GM12878 (cell line): ENCODE data around the gene FAM221A.

Experiments
- CHD2 ChIP-seq: IDR thresholded peaks from 2 replicates; pipeline ENCODE4 v1.6.1; 2011; ENCODE audit warnings: low read depth, low read length, improper control_type of control experiment, borderline replicate concordance
- CTCF ChIP-seq, 3 experiments: IDR thresholded peaks in 2 of 3; conservative IDR thresholded peaks in 1 of 3; 2 replicates each; pipeline ENCODE4 v1.5.1; 2011; ENCODE audit warnings: low read depth in 3 of 3, low read length in 3 of 3, mild to moderate bottlenecking in 3 of 3, control low read depth in 2 of 3, moderate library complexity in 2 of 3, inconsistent platforms in 1 of 3, mixed read lengths in 1 of 3; ENCODE audit not compliant: control insufficient read depth in 2 of 3, insufficient read depth in 1 of 3; ENCODE audit errors: extremely low read depth in 1 of 3
- ESRRA ChIP-seq: IDR thresholded peaks from 2 replicates; pipeline ENCODE4 v1.6.1; 2012; ENCODE audit warnings: mild to moderate bottlenecking, low read length, improper control_type of control experiment
- EZH2 ChIP-seq: IDR thresholded peaks from 2 replicates; pipeline ENCODE4 v1.6.1; 2012; ENCODE audit warnings: low read depth, mild to moderate bottlenecking, control low read depth, inconsistent platforms, low read length, borderline replicate concordance; ENCODE audit not compliant: control insufficient read depth
- POLR2A ChIP-seq: IDR thresholded peaks from 2 replicates; pipeline ENCODE4 v1.6.1; 2011; ENCODE audit warnings: low read depth, mild to moderate bottlenecking, low read length

DNA sequence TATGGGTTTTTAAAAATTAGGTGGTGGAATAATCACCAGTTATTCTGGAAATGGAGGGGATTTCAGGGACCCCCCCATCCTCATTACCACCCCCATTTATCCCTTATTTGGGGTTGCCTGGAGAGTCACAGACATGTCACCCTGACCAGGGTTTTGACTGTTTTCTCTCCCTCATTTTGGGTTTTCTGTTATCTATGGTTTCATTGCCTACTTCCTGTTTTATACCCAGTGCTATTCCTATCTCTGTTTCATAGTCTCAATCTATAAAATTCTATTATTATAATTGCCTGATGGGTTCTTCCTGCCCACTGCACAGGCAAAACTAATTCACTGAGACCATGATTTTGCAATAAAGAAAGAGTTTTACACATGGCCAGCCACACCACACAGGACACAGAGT is 15.9 kb upstream of the FAM221A start:
- no peak for TF ChIP-seq EZH2
- TF ChIP-seq CTCF (IDR thresholded peaks at IDR 0.05 in 2 of 3, conservative IDR thresholded peaks at IDR 0.05 in 1 of 3; ENCODE audit: control insufficient read depth in 2 of 3, extremely low read depth in 1 of 3, insufficient read depth in 1 of 3, low read depth in 3 of 3, low read length in 3 of 3), result no peak
- TF ChIP-seq ESRRA, result no peak
- no peak for TF ChIP-seq POLR2A
- no peak for TF ChIP-seq CHD2
